ENCODE results near the gene CEP41. TPM values are rescaled to one million over a fixed set of nuclear protein-coding genes. Genes with fewer than 3 reads are reported as not detected.

Gene CEP41
- total and polyA plus RNA-seq, 2 donors (not counting 3 experiments of a cell fraction or from before 2014, with no cell fraction given): 19.5 to 26.8 TPM

GRCh38 chr7:130489140-130489983, 48.5 kb upstream of the CEP41 start:
- TF ChIP-seq CTCF (IDR thresholded peaks at IDR 0.05; ENCODE audit: extremely low read depth in 1 of 2, insufficient read depth in 1 of 2, low read depth in 1 of 2, low read length in 2 of 2) (no peak), GATA2 (IDR thresholded peaks at IDR 0.05; ENCODE audit: insufficient read depth, insufficient read length, low read depth, low read length) (peak; percentile 99), POLR2AphosphoS5 (IDR thresholded peaks at IDR 0.05; ENCODE audit: insufficient read depth, low read depth, low read length) (peak; percentile 80), MYC (IDR thresholded peaks at IDR 0.05; ENCODE audit: low read depth, low read length) (no peak), POLR2A (IDR thresholded peaks at IDR 0.05; ENCODE audit: low read depth, low read length) (peak; percentile 57), FOS (IDR thresholded peaks at IDR 0.05; ENCODE audit: borderline replicate concordance, insufficient read depth, low read length) (peak; percentile 67)
- H3K4me1 ChIP-seq (ENCODE audit: control insufficient read depth, extremely low read depth, insufficient read depth, low read length): peaks cover 37% of the 10 kb centered on the region
- BruUV-seq (replicated peaks): TSS peak; percentile 58
- no peaks in the 10 kb centered on the region for H3K9me1 ChIP-seq (replicated peaks; ENCODE audit: control insufficient read depth, extremely low read depth, insufficient read depth, low read length)
- POLR2A ChIA-PET: no interaction called here
- H3K27ac ChIP-seq (ENCODE audit: insufficient read depth, low read depth, low read length): peak overlapping the region; percentile 74
- H3K36me3 ChIP-seq (ENCODE audit: control insufficient read depth in 2 of 2, extremely low read depth in 1 of 2, insufficient read depth in 2 of 2, low read length in 2 of 2): no peaks in the 10 kb centered on the region
- intact Hi-C loops (cut with micrococcal nuclease): loop anchor here (1.0 to 5.0 kb wide), 5 partner anchors 48 to 343 kb away; partner anchors contain the start of genes CEP41 and TMEM209
- H2AFZ ChIP-seq (ENCODE audit: low read depth, low read length): peak overlapping the region; percentile 41
- H3K9ac ChIP-seq (replicated peaks; ENCODE audit: extremely low read depth, insufficient read depth, low read length): peak overlapping the region; percentile 35
- CTCF ChIA-PET: interaction anchor here (0.6 to 2.3 kb wide), 9 partner anchors 9 to 417 kb away, joined by 3 to 10 read pairs (median 4); no protein-coding TSS in a partner anchor
- DNase-seq (ENCODE audit: low read depth, low spot score) (peak; percentile 71), FAIRE-seq (peak; percentile 92)
- peak overlapping the region in 1 of 3 experiments; percentile 34 for H3K4me3 ChIP-seq (replicated peaks in 1 of 3; ENCODE audit: insufficient read depth in 1 of 3, low read depth in 1 of 3, low read length in 3 of 3)
- peak overlapping the region; percentile 72 for H3K4me2 ChIP-seq (ENCODE audit: insufficient read depth, low read length)
- H3K27me3 ChIP-seq (ENCODE audit: control insufficient read depth in 2 of 2, insufficient read depth in 2 of 2, low read length in 2 of 2): peaks cover 0 to 3% of the 10 kb centered on the region in 2 experiments
- H3K9me3 ChIP-seq (replicated peaks; ENCODE audit: control insufficient read depth, insufficient read depth, low read length): no peaks in the 10 kb centered on the region
- H4K20me1 ChIP-seq (replicated peaks; ENCODE audit: control insufficient read depth, extremely low read depth, insufficient read depth, low read length): no peaks in the 10 kb centered on the region
- dilution Hi-C loops (cut with MboI; ENCODE audit: extremely low pct_ligation_motif_present, low sequenced_read_pairs): no loop called here
- H3K79me2 ChIP-seq (ENCODE audit: control insufficient read depth, insufficient read depth, low read length): no peaks in the 10 kb centered on the region

All from endothelial cell of umbilical vein (primary cell).